Mucosa of descending colon (tissue), 3 donors: ENCODE data around the gene TMC2. TPM values are rescaled to one million over a fixed set of nuclear protein-coding genes. Genes with fewer than 3 reads are reported as not detected.

Experiments
- ATAC-seq: fragments of 200-7000 bp; cut with Tn5 transposase; one replicate; pipeline ENCODE4 v1.9.1; 2020; ENCODE audit warnings: mild to moderate bottlenecking, moderate library complexity
- DNase-seq, 3 donors: peaks; one replicate each; pipeline ENCODE4 v3.0.0-alpha.2; 2020
- H3K36me3 ChIP-seq: fragments of 200-600 bp; one replicate; pipeline ENCODE4 v1.8.0; 2021; ENCODE audit warnings: low read depth, mild to moderate bottlenecking
- H3K4me1 ChIP-seq: fragments of 200-600 bp; one replicate; pipeline ENCODE4 v1.8.0; 2021; ENCODE audit warnings: low read depth, mild to moderate bottlenecking
- H3K4me3 ChIP-seq: fragments of 200-600 bp; one replicate; pipeline ENCODE4 v1.8.0; 2021; ENCODE audit warnings: mild to moderate bottlenecking
- H3K9me3 ChIP-seq: fragments of 200-600 bp; one replicate; pipeline ENCODE4 v1.8.0; 2021; ENCODE audit warnings: mild to moderate bottlenecking
- intact Hi-C, 2 donors: fragments of 100-400 bp; cut with DNase I in 1 of 2; cut with micrococcal nuclease in 1 of 2; formaldehyde crosslinking; loops; one replicate each; pipeline versions ENCODE4 v1.11.0 to v1.11.1; 2022; cut with DNase I, micrococcal nuclease
- total RNA-seq, 3 donors: library from RNA; stranded (reverse); fragmentation: NEBNext Ultra II Directional in 2 of 3; extraction: Animal tissue kit (Norgen Biotek cat#: 25700) in 2 of 3; gene quantifications; one replicate each; pipeline versions ENCODE4 v1.2.1 to v1.2.4, GENCODE V29; 2021 to 2023
- TF ChIP-seq, protein P1 (sequence below): fragments of 200-600 bp; IDR thresholded peaks from one replicate; pipeline ENCODE4 v1.8.0; 2022; ENCODE audit warnings: antibody characterized with exemption, mild to moderate bottlenecking
- donor health status: DM: no; HTN: no; CAD: no; lungs with moderate emphysema.
- donor health status: DM: no; HTN: no; CAD: no.
- donor health status: DM: no; HTN: yes; CAD: no.

TMC2 gene
- total RNA-seq, 3 donors from 2014 or later = 0.09 to 0.41 TPM; not detected in 1

DNA sequence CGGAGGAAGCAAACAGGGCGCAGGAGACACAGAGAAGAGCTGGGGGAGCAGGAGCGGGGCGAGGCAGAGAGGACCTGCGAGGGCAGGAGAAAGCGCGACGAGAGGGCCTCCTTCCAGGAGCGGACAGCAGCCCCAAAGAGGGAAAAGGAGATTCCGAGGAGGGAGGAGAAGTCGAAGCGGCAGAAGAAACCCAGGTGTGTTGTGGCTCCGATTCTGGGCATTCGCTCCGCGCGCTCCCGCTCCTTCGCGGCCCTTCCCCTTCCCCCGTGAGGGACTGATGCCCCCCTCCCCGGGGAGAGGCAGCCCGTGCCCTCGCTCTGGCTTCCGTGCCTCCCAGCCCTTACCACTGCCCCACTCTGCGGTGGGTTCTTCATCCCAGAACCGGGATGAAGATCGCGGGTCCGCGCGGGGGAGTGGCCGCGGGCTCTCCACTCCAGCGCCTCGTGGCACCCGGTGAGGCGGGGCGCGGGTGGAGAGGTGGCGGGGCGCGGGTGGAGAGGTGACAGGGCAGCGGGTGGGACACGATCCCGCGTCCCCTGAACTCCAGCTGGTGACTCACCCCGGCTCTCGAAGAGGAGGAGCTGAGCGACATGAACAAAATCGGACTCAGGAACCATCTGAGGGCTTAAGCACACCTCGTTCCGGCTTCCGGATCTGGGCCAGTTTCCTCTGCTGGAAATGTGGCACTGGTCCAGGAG, 22.4 kb downstream of the TMC2 start:
- no peaks in the 10 kb centered on the region for H3K36me3 ChIP-seq
- intact Hi-C loops = no loop called here
- TF ChIP-seq, protein P1, sequence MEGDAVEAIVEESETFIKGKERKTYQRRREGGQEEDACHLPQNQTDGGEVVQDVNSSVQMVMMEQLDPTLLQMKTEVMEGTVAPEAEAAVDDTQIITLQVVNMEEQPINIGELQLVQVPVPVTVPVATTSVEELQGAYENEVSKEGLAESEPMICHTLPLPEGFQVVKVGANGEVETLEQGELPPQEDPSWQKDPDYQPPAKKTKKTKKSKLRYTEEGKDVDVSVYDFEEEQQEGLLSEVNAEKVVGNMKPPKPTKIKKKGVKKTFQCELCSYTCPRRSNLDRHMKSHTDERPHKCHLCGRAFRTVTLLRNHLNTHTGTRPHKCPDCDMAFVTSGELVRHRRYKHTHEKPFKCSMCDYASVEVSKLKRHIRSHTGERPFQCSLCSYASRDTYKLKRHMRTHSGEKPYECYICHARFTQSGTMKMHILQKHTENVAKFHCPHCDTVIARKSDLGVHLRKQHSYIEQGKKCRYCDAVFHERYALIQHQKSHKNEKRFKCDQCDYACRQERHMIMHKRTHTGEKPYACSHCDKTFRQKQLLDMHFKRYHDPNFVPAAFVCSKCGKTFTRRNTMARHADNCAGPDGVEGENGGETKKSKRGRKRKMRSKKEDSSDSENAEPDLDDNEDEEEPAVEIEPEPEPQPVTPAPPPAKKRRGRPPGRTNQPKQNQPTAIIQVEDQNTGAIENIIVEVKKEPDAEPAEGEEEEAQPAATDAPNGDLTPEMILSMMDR = no peak
- no peak overlapping the region for H3K4me3 ChIP-seq
- ATAC-seq (peak; percentile 9), DNase-seq (no peak)
- H3K9me3 ChIP-seq = no peaks in the 10 kb centered on the region
- peaks cover 7% of the 10 kb centered on the region for H3K4me1 ChIP-seq

DNA sequence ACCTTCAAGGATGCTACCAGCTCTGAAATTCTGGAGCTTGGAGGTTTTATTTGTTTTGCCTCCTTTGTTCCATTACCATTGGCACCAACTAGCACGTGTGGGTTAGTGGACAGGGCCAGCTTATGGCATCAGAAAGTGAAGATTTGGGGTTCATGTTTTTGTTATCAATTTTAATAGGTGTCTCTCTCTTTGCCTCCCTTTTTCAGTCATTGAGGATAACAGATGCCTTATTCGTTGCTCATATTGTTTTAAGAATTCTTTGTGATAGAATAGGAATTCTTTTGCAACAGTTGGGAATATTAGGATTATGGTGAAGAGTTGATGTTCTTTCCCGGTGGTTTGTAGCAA, 22.9 kb downstream of the TMC2 start:
- H3K36me3 ChIP-seq = no peaks in the 10 kb centered on the region
- DNase-seq = no peak
- TF ChIP-seq, protein P1 = no peak
- H3K9me3 ChIP-seq = no peaks in the 10 kb centered on the region
- no peak for ATAC-seq
- no peak overlapping the region for H3K4me3 ChIP-seq
- peaks cover 7% of the 10 kb centered on the region for H3K4me1 ChIP-seq
- intact Hi-C loops = no loop called here

DNA sequence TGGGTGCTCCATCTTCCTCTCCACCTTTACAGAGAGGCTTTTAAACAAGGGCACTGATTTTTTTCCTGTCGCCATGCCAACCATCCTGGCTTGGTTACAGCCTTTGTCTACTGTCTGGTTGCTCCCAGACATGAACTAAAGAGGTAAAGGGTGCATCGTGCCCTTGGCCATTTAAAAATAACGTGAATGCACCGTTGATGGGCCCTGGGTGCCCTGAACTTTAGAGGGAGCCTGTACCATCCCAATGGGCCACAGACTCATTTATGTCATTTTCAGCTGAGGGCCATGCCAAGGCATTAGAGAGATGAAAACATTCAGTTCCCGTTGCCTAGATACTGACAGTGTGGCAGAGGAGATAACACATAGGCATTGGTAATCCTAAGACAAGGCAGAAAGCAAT, 23.3 kb downstream of the TMC2 start:
- no peak for ATAC-seq
- Histone ChIP-seq H3K9me3 (no peaks in the 10 kb centered on the region), H3K4me3 (no peak overlapping the region), H3K36me3 (no peaks in the 10 kb centered on the region), H3K4me1 (peaks cover 7% of the 10 kb centered on the region)
- intact Hi-C loops = no loop called here
- DNase-seq = no peak
- TF ChIP-seq, protein P1 = no peak

DNA sequence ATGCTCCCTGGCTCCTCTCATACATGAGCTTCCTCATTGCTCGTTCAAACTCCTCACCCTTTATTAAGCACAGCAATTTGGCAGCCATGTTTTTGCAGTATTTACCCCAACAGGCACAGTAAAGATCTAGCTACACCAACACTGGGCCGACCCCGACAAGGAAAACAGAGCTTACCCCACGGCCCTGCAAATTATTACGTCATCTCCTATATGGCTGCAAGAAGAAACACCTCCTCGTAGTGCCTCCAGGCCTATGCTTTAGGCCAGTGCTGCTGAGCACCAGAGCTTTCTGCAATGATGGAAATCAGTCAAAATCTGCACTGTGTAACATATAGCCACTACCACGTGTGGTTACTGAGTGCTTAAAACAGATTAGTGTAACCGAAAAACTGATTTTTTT, 26.7 kb downstream of the TMC2 start:
- Histone ChIP-seq H3K4me1 (peaks cover 7% of the 10 kb centered on the region), H3K36me3 (no peaks in the 10 kb centered on the region), H3K9me3 (no peaks in the 10 kb centered on the region), H3K4me3 (no peak overlapping the region)
- ATAC-seq (no peak), DNase-seq (no peak)
- TF ChIP-seq, protein P1 = no peak
- intact Hi-C loops = no loop called here

DNA sequence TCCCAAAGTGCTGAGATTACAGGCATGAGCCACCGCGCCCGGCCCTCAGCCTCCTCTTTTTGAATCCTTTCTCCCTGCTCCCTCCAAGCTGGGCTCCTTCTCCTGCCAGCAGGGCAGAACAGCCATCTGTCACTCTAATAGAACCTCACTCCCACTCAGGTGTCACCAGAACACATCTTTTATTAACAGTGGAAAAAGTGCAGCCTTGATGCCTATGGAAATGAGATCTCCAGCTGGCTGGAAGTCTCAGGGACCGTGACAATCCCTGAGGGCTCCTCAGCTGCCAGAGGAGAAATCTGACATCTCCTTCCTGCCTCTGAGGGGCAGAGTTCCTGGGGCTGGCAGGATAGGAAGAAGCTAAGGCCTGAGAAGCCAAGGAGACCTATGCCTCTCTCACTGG, 28.0 kb downstream of the TMC2 start:
- TF ChIP-seq, protein P1 = no peak
- Histone ChIP-seq H3K4me3 (no peak overlapping the region), H3K4me1 (no peaks in the 10 kb centered on the region), H3K36me3 (no peaks in the 10 kb centered on the region), H3K9me3 (no peaks in the 10 kb centered on the region)
- no peak for ATAC-seq
- intact Hi-C loops = no loop called here
- DNase-seq = no peak

DNA sequence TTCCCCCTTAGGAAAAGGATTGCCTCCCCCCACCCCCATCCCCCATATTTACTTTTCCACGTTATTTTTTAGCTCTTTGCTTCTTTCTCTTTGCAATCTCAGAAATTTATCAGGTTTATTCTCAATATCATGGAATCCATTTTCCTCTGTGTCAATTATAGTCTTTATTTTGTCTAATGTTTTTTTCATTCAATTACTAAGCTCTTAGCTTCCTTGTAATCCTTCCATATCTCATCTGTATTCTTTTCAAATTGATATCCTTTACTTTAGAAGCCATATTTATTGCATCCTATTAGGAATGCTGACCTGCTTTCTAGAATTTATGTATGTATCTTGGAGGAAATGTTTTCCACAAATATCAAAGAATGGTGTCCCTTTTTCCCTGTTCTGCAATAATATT, 39.3 kb downstream of the TMC2 start:
- Histone ChIP-seq H3K9me3 (no peaks in the 10 kb centered on the region), H3K4me3 (no peak overlapping the region), H3K36me3 (no peaks in the 10 kb centered on the region), H3K4me1 (no peaks in the 10 kb centered on the region)
- intact Hi-C loops = no loop called here
- DNase-seq (no peak), ATAC-seq (no peak)
- TF ChIP-seq, protein P1 = no peak
